ENCODE measurements around the gene TRRAP. TPM values are rescaled to one million over a fixed set of nuclear protein-coding genes. Genes with fewer than 3 reads are reported as not detected.

The TRRAP gene
- total RNA-seq, 1 donor from 2014 or later, result 50.6 TPM

Small RNA genes lying within 50 kb of the gene (microRNA-seq; reads per million reads assigned to microRNA genes)
- 4.0 reads per million, percentile 7 among the genes with 10 or more reads in this experiment for gene MIR3609

Other genes starting within 250 kb of the TRRAP start
- gene TMEM130, start 8.5 kb upstream of the TRRAP start, total RNA-seq, result 5.7 TPM